Hematopoietic multipotent progenitor cell treated with erythropoietin and hydrocortisone succinate and interleukin-3 and kit ligand, for 4 days (in vitro differentiated cells): ENCODE measurements around the gene GADD45A.

Source experiments
- DNase-seq: peaks from one replicate; pipeline ENCODE4 v3.0.0-alpha.2; 2015

The GADD45A gene

DNA sequence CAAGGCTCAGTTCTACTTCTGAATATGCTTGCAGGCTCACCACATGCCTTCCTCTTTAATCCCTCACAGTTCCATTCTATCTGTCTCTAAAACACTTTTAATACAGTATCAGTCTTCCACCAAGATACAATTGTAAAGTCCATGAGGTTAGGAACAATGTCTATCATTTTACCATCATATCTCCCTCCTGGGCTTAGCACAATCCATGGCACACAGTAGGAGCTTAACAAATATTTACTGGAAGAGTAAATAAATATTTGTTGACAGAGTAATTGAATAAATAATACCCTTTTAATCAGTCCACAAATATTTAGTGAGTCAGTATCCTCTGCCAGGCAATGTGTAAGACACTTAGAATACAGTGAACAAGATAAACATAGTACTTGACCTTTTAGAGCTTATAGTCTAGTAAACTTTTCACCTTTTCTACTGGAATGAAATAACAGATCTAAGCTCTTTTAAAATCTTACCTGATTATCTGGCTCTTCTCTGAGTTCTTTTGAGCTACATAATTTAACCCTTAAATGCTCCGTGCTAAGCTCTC lies 12.7 kb upstream of the GADD45A start:
- no peak for DNase-seq

DNA sequence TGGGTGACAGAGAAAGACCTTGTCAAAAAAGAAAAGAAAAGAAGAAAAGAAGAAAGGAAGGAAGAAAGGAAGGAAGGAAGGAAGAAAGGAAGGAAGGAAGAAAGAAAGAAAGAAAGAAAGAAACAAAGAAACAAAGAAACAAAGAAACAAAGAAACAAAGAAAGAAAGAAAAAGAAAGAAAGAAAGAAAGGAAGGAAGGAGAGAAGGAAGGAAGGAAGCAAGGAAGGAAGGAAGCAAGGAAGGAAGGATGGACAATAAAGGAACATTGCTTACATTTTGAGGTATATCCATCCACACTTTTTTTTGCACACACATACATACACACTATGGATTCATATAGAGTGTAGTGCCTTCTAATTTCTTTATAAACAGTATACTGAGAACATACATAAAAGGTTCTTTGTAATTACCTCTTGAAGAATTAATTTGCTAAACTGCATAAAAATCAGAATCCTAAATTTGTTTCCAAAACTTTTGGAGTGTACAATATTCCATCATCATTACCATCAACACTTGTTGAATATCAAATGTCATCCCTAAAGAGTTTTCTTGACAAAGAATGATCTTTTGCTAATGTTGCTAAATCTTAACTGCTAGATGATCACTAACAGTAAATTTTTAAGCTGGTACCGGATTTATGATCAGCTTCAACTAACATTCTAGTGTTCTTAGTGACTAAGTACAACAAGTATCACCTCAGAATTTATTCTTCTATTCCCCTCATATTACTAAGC lies 11.4 kb upstream of the GADD45A start:
- no peak for DNase-seq

DNA sequence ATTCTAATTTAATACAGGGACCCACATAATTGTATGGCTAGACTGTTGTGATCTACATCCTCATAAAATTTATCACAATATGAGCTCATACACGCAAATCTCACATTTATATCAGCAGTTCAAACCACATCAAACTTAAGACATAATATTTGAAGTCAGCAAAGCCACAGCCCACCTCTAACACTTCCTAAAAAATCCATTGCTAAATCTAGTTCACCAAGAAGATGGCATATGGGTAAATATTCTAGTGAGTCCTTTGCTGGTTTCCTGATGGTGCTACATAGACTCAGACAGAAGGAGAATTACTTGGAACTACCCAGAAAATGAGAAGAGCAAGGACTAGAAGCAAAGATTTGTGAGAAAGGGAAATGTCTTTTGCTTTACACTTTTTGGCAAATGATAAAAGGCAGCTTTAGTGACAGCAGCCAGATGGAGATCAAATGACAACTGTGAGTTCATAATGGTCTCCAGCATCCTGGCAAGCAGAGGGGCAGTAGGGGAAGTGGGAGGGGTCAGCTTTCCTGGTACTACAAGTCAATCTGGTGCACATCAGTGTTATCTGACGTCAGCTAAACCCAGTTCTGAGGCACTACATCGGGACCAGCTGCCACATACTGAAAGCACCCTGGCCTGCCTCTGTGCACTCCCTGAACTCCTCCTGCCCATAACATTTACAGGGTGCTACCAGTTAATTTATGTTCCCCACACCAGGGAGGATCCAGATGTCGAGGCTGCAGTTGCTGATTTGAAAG lies 10.6 kb upstream of the GADD45A start:
- peak; percentile 72 for DNase-seq

DNA sequence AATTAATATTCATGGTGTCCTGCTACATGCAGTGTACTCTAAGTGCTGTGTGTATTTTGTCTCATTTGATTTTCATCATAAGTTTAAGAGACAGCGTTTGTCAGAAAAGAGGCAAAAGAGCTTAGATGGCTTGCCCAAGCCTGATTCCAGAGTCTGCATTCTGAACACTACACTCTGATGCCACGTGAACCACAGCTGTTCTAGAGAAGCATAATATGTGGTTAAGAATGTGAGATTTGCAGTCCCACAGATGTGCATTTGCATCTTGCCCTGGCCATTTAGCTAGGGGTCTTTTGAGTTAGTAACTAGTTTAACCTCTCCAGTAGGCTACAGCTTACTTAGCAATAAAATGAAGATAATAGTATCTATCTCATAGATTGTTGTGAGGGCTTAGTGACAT lies 9.2 kb upstream of the GADD45A start:
- DNase-seq, result peak; percentile 15

DNA sequence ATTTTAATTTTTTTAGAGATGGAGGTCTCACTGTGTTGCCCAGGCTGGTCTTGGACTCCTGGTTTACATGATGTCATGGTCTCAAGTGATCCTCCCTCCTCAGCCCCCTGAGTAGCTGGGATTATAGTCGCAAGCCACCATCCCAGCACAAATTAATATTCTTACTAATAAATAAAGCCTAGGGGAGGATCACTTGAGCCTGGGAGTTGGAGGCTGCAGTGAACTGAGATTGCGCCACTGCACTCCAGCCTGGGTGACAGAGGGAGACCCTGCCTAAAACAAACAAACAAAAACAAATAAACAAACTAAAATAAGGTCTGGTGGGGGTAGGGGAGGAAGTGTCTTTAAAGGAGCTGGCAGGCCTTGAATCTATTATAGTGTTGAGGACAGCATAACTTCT lies 8.7 kb upstream of the GADD45A start:
- DNase-seq, result no peak

DNA sequence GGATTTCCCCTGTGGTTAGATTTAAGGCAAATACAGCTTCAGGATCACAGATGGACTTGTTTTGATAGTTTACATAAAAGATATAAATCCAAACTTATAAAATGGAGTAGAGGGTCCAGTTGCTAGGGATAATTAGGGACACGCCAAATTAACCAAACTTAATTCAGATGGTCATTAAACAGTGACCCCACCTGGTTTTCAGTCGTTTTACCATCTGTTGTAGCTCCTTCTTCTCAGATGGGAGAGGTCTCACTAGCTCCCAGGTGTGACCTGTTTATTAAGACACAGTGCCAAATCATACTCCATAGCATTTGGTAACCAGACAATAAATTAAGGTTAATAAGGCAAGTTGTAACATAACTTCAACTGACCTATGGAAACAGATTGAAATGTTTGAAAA lies 8.1 kb upstream of the GADD45A start:
- DNase-seq, result no peak

DNA sequence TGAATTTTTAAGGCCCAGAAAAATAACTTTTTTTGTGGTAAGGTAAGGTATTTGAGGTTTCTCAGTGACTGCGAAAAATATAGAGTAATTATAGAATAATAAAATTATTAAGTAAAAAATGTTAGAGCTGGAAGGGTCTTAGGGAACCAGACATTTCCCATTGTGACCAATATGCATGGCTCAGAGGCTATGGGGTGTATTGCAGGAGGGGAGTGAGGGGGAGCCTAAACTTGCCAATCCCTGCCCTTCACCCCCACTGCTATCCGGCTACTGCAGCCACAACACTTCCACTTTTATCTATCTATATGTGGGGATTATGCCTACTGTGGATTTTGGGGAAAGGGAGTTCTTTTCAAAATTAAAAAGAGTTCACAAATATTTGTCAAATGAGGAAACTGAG lies 7.6 kb upstream of the GADD45A start:
- DNase-seq, result no peak

DNA sequence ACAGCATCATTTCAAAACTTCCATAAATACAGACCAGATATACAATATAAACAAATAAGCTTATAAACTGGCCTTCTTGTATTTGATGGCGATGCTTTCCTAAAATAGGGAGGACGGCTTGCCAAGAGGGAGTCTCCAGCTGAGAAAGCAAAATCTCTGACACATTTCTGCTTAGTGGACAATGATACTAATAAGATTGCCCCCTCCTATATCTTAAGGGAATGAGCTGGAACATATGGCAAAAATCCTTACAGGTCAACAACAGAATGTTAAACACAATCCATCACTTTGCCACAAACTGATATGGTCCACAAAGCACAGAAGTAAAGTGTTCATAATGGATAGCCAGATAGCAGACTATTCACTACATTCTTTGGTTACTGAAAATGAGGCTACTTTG lies 7.1 kb upstream of the GADD45A start:
- no peak for DNase-seq

DNA sequence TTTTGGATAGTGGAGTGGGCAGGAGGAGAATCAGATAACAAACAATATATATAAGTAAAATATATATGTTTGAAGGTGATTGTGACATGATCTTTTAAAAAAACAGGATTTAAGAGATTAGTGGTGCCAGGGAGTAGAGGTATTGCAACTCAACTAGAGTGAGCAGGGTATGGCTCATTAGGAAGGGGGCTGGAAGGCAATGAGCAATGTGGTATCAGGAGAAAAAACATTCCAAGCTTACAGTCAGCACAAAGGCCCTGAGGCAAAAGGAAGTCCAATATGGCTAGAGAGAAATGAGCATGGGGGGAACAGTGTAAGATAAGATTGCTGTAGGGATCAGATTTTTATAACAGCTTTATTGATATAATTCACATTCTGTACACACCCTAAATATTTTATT lies 5.3 kb upstream of the GADD45A start:
- DNase-seq, result no peak

DNA sequence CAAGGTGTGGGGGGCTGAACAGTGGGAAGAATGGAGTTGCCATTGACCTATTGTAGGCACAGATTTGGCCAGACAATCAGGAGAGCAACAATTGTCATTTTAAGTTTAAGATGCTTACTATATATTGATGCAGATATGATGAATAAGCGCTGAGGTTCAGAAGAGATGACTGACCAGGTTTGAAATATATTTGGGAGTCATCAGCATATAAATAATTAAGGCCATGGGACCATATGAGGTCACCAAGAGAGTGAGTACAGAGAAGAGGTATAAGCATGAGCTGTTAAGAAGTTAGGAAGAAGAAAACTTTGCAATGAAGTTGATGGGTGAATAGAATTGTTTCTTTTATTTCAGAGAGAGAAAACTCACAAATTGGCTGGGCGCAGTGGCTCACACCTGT lies 4.5 kb upstream of the GADD45A start:
- no peak for DNase-seq

DNA sequence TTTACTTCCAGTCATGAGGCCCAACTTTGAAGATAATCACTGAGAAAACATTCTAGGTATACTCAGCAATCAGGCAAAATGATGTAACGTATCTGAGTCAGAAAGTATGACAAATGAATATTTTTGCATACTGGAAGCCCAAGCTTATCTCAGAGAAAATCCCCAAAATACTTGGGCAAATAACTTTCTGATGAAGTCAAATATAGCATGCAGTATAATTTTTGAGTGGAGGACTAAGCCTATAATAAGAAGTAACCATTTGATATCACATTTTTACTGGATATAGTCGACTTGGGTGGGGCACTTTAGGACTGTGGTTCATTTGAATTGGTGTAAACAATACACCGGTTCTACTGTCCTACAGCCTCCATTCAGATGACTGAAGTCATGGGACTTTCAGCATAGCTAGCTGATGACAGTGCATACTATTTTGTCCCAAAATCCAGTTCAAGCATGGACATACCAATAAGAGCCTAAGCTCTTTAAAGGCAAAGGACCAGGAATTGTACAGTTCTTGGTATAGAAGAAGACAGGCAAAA lies 2.3 kb upstream of the GADD45A start:
- no peak for DNase-seq

DNA sequence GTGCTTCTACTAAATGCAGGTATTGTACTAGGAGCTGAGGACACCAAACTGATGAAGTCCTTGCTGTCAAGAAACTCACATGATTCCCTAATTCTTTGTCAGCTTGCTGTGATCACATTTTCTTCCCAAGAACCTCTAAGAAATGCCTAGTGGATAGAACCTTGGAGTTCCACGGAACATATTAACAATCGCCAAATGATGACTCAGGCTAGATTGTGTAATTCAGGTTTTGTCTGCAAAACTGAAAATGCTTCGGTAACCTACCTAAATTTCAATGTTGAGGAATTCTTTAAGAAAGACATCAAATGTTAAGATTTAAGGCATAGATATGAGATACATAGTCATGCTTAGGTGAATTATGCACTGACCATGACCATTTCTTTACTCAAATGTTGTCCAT lies 1.7 kb upstream of the GADD45A start:
- DNase-seq, result no peak

DNA sequence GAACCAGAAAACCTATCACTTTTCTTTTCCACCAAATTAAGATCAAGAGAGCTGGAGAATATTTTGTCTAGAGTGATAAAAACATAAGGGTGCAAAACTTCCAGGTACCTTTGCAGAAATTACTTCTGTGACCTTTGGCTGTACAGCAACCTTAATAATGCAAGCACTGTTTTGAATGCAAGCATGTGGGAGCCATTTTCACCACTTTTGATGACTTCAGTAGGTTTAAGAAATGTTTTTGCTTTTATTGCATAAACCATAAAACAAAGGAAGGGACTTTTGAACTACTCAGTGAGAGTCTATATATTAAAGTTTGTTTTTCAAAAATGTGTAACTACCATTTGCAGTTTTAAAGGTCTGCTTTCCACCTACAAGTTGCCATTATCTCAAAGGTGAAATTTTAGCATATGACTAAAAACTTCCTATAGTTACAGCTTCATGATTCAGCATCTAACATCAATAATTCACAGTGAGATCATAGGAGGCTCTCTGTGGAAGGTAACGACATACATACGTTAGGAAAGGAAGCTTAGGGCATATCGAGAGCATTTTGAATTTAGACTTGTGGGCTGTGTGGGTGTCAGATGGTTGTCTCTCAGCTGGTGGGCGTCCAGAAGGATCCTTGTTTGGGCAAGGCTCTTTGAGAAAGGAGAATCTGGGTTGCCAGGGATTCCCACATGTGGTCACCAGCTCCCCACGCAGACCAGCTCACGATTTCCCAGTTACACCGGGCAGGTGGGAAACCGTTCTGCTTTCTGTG lies 1.1 kb upstream of the GADD45A start:
- no peak for DNase-seq

DNA sequence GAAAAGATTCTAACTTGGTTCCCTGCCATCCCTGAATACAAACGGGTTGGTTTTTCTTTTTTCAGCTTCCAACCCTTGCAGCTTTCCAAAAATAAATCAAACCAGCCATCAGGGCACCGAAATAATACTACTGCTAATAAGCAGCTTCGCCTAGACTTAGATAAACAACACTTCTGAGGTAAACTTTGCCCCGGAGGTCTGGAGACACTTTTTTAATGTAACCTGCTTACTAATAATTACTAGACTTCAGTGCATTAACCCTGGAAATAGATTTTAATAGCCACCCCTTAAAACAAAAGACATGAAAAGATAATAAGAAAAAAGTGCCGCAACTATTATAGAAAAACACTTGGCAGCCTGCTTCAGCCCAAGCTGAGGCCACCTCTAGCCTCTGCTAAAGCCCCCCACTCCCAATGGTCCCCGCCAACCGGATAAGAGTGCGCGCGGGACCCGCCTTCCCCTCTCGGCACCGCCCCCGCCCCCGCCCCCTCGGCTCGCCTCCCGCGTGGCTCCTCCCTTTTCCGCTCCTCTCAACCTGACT lies 405 bp upstream of the GADD45A start:
- no peak for DNase-seq

DNA sequence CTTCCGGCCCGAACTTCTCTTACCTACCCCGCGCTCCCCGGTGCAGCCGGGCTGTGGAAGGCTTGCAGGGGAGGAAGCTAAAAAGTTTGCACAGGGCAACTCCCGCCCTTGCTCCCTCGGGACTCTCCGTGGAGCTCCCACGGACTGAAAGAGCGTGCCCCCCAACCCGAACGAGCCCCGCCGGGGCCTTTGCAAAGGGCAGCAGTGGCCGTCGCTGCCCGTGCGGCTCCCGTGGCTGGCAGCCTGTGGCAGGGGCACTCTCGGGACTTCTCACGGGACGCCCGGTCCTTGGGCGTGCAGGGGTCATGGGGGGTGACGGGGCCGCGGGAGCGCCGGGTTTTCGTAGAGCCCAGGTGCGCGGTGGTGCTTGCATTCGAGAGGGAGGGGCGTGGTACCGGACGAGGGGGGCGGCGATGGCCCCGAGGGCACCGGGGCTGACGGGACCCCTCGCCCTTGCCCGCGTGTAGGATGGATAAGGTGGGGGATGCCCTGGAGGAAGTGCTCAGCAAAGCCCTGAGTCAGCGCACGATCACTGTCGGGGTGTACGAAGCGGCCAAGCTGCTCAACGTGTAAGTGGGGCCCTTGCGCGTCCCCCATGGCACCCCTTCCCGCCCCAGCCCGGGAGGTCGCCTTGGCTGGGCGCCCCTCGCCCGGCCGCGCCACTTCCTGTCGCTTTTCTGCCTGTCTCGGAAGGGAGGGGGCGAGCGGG lies 711 bp downstream of the GADD45A start:
- DNase-seq, result peak; percentile 74

DNA sequence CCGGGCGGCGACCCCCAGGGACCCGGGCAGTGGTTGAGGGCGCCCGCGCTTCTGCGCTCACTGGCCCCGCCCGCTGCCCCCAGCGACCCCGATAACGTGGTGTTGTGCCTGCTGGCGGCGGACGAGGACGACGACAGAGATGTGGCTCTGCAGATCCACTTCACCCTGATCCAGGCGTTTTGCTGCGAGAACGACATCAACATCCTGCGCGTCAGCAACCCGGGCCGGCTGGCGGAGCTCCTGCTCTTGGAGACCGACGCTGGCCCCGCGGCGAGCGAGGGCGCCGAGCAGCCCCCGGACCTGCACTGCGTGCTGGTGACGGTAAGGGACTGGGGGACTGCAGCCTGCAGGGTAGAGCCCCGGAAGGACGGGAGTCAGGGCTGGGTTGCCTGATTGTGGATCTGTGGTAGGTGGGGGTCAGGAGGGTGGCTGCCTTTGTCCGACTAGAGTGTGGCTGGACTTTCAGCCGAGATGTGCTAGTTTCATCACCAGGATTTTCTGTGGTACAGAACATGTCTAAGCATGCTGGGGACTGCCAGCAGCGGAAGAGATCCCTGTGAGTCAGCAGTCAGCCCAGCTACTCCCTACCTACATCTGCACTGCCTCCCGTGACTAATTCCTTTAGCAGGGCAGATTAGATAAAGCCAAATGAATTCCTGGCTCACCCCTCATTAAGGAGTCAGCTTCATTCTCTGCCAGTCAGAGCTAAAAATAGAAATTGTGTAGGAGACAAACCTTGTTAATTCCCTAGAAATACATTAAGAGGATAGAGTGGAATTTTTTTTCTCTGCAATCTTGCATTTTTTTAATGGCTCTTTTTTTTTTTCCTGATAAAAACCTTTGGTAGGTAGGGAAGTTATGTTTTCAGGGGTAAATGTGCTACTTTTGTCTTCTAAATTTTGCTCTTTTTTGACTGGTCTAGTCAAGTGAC lies 1.5 kb downstream of the GADD45A start:
- DNase-seq, result peak; percentile 91

DNA sequence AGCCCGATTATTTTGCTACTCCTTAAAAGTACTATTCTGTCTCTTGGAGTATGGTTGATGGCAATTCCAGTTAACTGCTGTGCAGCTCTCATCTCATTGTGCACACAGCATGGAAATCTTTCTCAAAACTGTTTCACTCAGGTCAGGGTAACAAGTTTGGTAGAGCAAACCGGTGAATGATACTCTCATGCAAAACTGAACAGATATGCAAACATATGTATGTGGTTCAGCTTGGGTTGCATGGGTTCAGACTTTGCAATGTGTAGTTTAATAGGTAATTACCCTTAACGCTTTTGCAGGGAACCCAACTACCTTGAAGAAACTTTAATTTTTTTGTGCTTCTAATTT lies 2.2 kb downstream of the GADD45A start:
- DNase-seq, result no peak

DNA sequence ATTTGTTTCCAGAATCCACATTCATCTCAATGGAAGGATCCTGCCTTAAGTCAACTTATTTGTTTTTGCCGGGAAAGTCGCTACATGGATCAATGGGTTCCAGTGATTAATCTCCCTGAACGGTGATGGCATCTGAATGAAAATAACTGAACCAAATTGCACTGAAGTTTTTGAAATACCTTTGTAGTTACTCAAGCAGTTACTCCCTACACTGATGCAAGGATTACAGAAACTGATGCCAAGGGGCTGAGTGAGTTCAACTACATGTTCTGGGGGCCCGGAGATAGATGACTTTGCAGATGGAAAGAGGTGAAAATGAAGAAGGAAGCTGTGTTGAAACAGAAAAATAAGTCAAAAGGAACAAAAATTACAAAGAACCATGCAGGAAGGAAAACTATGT lies 2.6 kb downstream of the GADD45A start:
- DNase-seq, result peak; percentile 73

DNA sequence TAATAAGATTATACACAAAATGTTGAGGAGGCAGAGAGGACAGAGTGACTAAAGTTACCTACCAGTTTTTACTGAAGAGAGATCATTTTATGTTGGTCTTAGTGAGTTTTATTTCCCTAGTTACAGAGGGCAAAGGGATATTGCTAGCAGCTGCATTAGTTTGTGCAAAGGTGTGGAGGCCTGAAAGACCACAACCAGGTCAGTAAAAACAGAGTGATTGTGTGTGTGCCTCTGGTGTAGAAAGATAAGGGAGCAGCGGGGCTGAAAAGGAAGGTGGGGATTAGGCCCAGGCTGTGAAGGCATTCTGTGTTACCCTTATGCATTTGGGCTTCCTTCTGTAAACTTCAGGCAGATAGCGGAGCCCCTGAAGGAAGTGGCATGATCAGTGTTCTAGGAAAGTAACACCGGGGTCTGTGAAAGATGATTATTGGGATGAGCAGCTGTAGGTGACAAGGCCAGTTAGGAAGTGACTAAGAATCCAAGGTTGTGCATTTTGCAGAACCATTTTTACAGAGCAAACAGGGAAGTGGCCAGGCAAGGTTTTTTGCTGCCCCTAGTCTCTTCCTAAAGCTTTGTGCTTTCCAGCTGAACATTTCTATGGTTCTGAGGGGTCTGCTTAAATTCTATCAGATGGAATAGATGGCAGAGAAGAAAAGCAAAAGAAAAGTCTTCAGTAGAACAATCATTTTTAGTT lies 3.7 kb downstream of the GADD45A start:
- peak; percentile 90 for DNase-seq

DNA sequence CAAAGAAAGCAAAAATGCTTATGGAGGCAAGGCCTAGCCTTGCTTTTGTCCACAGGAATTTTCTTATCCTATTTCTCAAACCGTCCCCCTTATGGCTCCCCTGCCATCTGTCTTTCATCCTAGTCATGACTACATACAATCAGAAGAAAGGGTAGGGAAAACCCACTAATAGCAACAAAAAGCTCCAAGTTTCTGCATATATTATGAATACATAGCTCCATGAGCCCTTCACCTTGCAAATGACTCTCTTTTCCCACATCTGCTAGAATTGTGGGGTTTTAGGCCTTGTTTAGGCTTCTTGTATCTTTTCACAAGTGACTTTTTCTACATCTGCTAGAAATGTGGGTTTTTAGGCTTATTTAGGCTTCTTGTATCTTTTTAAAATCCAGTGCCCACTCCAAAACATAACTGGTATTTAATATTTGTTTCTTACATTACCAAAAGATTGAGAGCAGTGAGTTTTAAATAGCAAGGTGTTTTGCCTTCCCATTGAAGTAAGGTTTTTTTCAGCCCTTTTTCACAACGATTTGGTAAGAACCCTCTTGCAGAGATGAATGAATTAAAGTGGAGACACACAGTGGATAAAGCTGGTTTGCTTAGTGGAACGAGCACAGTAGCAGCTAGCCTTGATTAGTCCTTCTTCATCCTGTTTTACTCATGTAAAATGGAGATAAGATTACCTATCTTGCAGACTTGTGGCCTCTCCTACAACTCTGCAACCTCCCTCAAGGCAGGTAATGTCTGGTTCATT lies 4.4 kb downstream of the GADD45A start:
- no peak for DNase-seq
